ENCODE data around the gene L1TD1. TPM values are rescaled to one million over a fixed set of nuclear protein-coding genes. Genes with fewer than 3 reads are reported as not detected.

The L1TD1 gene
- total and polyA plus RNA-seq, 2 donors (not counting 3 experiments of a cell fraction or from before 2014, with no cell fraction given), result 0.01 TPM; not detected in 1

GRCh38 chr1:62228136-62228882 lies 33.7 kb downstream of the L1TD1 start:
- H3K27me3 ChIP-seq (ENCODE audit: control insufficient read depth in 2 of 2, insufficient read depth in 2 of 2, low read length in 2 of 2), result no peaks in the 10 kb centered on the region
- H3K9me1 ChIP-seq (replicated peaks; ENCODE audit: control insufficient read depth, extremely low read depth, insufficient read depth, low read length), result no peaks in the 10 kb centered on the region
- no peaks in the 10 kb centered on the region for H4K20me1 ChIP-seq (replicated peaks; ENCODE audit: control insufficient read depth, extremely low read depth, insufficient read depth, low read length)
- FAIRE-seq (no peak), DNase-seq (ENCODE audit: low read depth, low spot score) (no peak)
- dilution Hi-C loops (cut with MboI; ENCODE audit: extremely low pct_ligation_motif_present, low sequenced_read_pairs), result no loop called here
- H3K27ac ChIP-seq (ENCODE audit: insufficient read depth, low read depth, low read length), result no peak overlapping the region
- TF ChIP-seq EZH2 (IDR thresholded peaks at IDR 0.05; ENCODE audit: borderline replicate concordance, low read depth, low read length, severe bottlenecking), result no peak
- TF ChIP-seq FOS (IDR thresholded peaks at IDR 0.05; ENCODE audit: borderline replicate concordance, insufficient read depth, low read length), result no peak
- TF ChIP-seq POLR2A (IDR thresholded peaks at IDR 0.05; ENCODE audit: low read depth, low read length), result no peak
- no peak for TF ChIP-seq MYC (IDR thresholded peaks at IDR 0.05; ENCODE audit: low read depth, low read length)
- TF ChIP-seq POLR2AphosphoS5 (IDR thresholded peaks at IDR 0.05; ENCODE audit: insufficient read depth, low read depth, low read length), result no peak
- no peak for TF ChIP-seq JUN (IDR thresholded peaks at IDR 0.05; ENCODE audit: borderline replicate concordance, insufficient read depth, insufficient read length, low read depth)
- TF ChIP-seq, protein P1, sequence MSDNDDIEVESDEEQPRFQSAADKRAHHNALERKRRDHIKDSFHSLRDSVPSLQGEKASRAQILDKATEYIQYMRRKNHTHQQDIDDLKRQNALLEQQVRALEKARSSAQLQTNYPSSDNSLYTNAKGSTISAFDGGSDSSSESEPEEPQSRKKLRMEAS (IDR thresholded peaks at IDR 0.05; ENCODE audit: insufficient read depth, insufficient read length), result no peak
- no peak for TF ChIP-seq GATA2 (IDR thresholded peaks at IDR 0.05; ENCODE audit: insufficient read depth, insufficient read length, low read depth, low read length)
- no peak for TF ChIP-seq CTCF (IDR thresholded peaks at IDR 0.05; ENCODE audit: extremely low read depth in 1 of 2, insufficient read depth in 1 of 2, low read depth in 1 of 2, low read length in 2 of 2)
- no peak overlapping the region for H3K4me3 ChIP-seq (replicated peaks in 1 of 3; ENCODE audit: insufficient read depth in 1 of 3, low read depth in 1 of 3, low read length in 3 of 3)
- no peak overlapping the region for H2AFZ ChIP-seq (ENCODE audit: low read depth, low read length)
- no peak overlapping the region for H3K4me2 ChIP-seq (ENCODE audit: insufficient read depth, low read length)
- H3K36me3 ChIP-seq (ENCODE audit: control insufficient read depth in 2 of 2, extremely low read depth in 1 of 2, insufficient read depth in 2 of 2, low read length in 2 of 2), result no peaks in the 10 kb centered on the region
- ChIA-PET POLR2A (no interaction called here), CTCF (no interaction called here)
- intact Hi-C loops (cut with micrococcal nuclease), result no loop called here
- no peaks in the 10 kb centered on the region for H3K79me2 ChIP-seq (ENCODE audit: control insufficient read depth, insufficient read depth, low read length)
- BruUV-seq (replicated peaks), result no TSS peak
- no peaks in the 10 kb centered on the region for H3K9me3 ChIP-seq (replicated peaks; ENCODE audit: control insufficient read depth, insufficient read depth, low read length)
- H3K4me1 ChIP-seq (ENCODE audit: control insufficient read depth, extremely low read depth, insufficient read depth, low read length), result no peaks in the 10 kb centered on the region
- H3K9ac ChIP-seq (replicated peaks; ENCODE audit: extremely low read depth, insufficient read depth, low read length), result no peak overlapping the region
